Measurements from ENCODE around the gene BTBD9. TPM values are rescaled to one million over a fixed set of nuclear protein-coding genes. Genes with fewer than 3 reads are reported as not detected.

BTBD9 gene
- total and polyA plus RNA-seq, 2 donors (not counting 3 experiments of a cell fraction or from before 2014, with no cell fraction given): 4.9 to 15.0 TPM

GRCh38 chr6:38168126-38168525, 471.6 kb downstream of the BTBD9 start:
- no peaks in the 10 kb centered on the region for H3K36me3 ChIP-seq (ENCODE audit: control insufficient read depth in 2 of 2, extremely low read depth in 1 of 2, insufficient read depth in 2 of 2, low read length in 2 of 2)
- no peaks in the 10 kb centered on the region for H3K9me1 ChIP-seq (replicated peaks; ENCODE audit: control insufficient read depth, extremely low read depth, insufficient read depth, low read length)
- no peak overlapping the region for H3K9ac ChIP-seq (replicated peaks; ENCODE audit: extremely low read depth, insufficient read depth, low read length)
- CTCF ChIA-PET: interaction anchor here (1.0 kb wide), 1 partner anchor 377 kb away, joined by 3 read pairs; no protein-coding TSS in a partner anchor
- H3K4me1 ChIP-seq (ENCODE audit: control insufficient read depth, extremely low read depth, insufficient read depth, low read length): no peaks in the 10 kb centered on the region
- no peaks in the 10 kb centered on the region for H4K20me1 ChIP-seq (replicated peaks; ENCODE audit: control insufficient read depth, extremely low read depth, insufficient read depth, low read length)
- no peak overlapping the region for H3K4me3 ChIP-seq (replicated peaks in 1 of 3; ENCODE audit: insufficient read depth in 1 of 3, low read depth in 1 of 3, low read length in 3 of 3)
- H3K79me2 ChIP-seq (ENCODE audit: control insufficient read depth, insufficient read depth, low read length): no peaks in the 10 kb centered on the region
- no peak for DNase-seq (ENCODE audit: low read depth, low spot score)
- BruUV-seq (replicated peaks): no TSS peak
- intact Hi-C loops (cut with micrococcal nuclease): no loop called here
- dilution Hi-C loops (cut with MboI; ENCODE audit: extremely low pct_ligation_motif_present, low sequenced_read_pairs): no loop called here
- no peak overlapping the region for H3K27ac ChIP-seq (ENCODE audit: insufficient read depth, low read depth, low read length)
- H3K4me2 ChIP-seq (ENCODE audit: insufficient read depth, low read length): no peak overlapping the region
- H2AFZ ChIP-seq (ENCODE audit: low read depth, low read length): no peak overlapping the region
- H3K27me3 ChIP-seq (ENCODE audit: control insufficient read depth in 2 of 2, insufficient read depth in 2 of 2, low read length in 2 of 2): no peaks in the 10 kb centered on the region
- POLR2A ChIA-PET: no interaction called here
- TF ChIP-seq FOS (IDR thresholded peaks at IDR 0.05; ENCODE audit: borderline replicate concordance, insufficient read depth, low read length): no peak
- no peak for TF ChIP-seq CTCF (IDR thresholded peaks at IDR 0.05; ENCODE audit: extremely low read depth in 1 of 2, insufficient read depth in 1 of 2, low read depth in 1 of 2, low read length in 2 of 2)
- TF ChIP-seq MAX (IDR thresholded peaks at IDR 0.05; ENCODE audit: insufficient read depth, insufficient read length): no peak
- no peak for TF ChIP-seq MYC (IDR thresholded peaks at IDR 0.05; ENCODE audit: low read depth, low read length)
- no peak for TF ChIP-seq POLR2A (IDR thresholded peaks at IDR 0.05; ENCODE audit: low read depth, low read length)
- no peak for TF ChIP-seq EZH2 (IDR thresholded peaks at IDR 0.05; ENCODE audit: borderline replicate concordance, low read depth, low read length, severe bottlenecking)
- TF ChIP-seq JUN (IDR thresholded peaks at IDR 0.05; ENCODE audit: borderline replicate concordance, insufficient read depth, insufficient read length, low read depth): no peak
- TF ChIP-seq POLR2AphosphoS5 (IDR thresholded peaks at IDR 0.05; ENCODE audit: insufficient read depth, low read depth, low read length): no peak
- no peak for TF ChIP-seq GATA2 (IDR thresholded peaks at IDR 0.05; ENCODE audit: insufficient read depth, insufficient read length, low read depth, low read length)
- no peaks in the 10 kb centered on the region for H3K9me3 ChIP-seq (replicated peaks; ENCODE audit: control insufficient read depth, insufficient read depth, low read length)
- FAIRE-seq: no peak

Data from endothelial cell of umbilical vein (primary cell).